GM21529 (cell line): Measurements from ENCODE around the gene TLL1.

Experiments
- ATAC-seq: cut with Tn5 transposase; IDR thresholded peaks from one replicate; pipeline ENCODE4 v1.9.1; 2021; ENCODE audit not compliant: unreplicated experiment

Gene TLL1

GRCh38 chr4:165872461-165873297 lies at the start of gene TLL1:
Gene TLL1, plus strand, starts transcription at chr4:165873237. Its CDS starts 668 bp downstream, at chr4:165873905.
- no peak for ATAC-seq

GRCh38 chr4:165826166-165826565 lies 46.9 kb upstream of the TLL1 start:
- ATAC-seq: no peak

- ATAC-seq: no peak
Observed at GRCh38 chr4:165827018-165827417, 46.0 kb upstream of the TLL1 start.

GRCh38 chr4:165828928-165829327 lies 44.1 kb upstream of the TLL1 start:
- no peak for ATAC-seq

GRCh38 chr4:165834116-165834515 lies 38.9 kb upstream of the TLL1 start:
- no peak for ATAC-seq

DNA sequence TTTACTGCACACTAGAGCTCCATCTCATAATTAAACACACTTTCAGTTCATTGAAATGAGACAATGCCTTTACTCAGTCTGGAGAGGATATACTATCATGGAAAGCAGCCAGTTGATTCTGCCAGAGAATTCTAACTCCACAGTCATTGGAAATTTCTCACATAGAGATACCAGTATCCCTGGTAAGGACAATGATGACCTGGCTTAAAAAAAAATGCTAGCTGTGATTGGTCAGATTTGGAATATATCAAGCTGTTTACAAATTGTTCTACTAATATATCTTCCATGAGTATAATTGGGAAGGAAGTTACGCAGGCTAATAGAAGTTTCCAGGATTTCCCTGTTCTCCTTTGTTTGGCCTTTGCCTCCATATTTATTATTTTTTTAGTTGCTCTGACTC lies 34.5 kb upstream of the TLL1 start:
- no peak for ATAC-seq

DNA sequence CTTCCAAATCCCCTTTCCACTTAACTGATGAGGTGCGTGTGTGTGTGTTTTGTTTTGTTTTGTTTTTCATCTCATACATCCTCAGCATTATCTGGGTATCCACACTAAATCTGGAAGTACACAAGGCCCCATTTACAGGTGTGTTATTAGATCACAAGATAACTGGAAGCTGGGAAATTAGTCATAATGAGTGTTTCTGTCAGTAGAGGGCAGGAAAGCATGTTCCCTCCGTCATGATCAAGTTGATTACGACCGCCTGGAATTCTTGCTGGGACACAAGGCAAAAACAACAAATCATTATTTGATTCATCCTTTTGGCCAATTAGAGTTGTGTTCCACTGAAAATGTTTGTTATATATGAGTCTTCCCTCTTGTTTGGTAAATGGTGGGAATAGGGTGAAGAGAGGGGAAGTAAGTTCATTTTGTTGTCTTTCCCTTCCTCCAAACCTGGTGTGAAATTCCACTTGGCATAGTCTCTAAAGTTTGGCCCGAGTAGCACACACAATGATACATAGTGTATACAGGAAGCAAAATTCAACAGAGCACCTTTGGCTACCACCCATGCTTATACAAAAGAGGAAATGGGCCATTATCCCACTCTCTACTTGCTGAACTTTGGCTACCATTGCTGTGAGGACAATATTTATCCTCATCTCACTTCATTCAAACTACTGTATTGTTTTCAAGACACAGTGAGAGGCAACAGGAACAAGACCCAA lies 33.3 kb upstream of the TLL1 start:
- no peak for ATAC-seq

- no peak for ATAC-seq
Observed at GRCh38 chr4:165842684-165843083, 30.4 kb upstream of the TLL1 start.

DNA sequence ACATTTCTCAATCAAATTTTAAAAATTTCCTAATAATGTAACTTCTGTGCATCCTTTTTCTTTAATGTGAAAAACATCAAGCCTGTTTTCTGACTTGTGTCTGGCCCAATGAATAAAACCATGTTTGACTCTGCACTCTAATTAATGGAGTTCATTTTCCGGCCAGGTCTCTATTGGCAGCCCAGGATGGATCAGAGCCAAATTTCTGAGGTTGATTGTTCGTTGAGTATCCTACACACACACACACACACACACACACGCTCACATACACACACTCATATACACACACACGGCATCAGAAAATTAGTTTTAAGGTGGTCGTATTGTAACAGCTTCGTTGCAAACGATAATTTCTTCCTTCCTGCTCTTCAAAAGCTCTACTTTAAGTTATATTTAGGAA lies 28.9 kb upstream of the TLL1 start:
- no peak for ATAC-seq

- no peak for ATAC-seq
Observed at GRCh38 chr4:165851256-165851655, 21.8 kb upstream of the TLL1 start.

DNA sequence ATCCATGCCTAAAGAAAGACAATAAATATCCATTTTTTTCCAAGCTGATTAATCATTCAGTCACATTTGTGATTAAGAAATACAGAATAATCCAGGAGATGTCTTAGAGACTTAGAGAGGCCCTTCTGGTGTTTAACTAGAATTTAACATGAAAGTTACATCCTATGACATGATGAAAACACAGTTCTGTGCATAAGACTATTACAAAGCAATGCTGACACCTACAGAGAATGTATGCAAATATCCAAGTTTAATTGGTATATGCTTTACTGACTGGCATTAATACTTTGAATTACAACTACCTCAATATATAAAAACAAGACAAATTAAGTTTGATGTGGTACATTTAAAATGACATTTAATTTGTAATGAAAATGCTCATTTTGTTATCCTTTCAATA lies 17.8 kb upstream of the TLL1 start:
- ATAC-seq: no peak

DNA sequence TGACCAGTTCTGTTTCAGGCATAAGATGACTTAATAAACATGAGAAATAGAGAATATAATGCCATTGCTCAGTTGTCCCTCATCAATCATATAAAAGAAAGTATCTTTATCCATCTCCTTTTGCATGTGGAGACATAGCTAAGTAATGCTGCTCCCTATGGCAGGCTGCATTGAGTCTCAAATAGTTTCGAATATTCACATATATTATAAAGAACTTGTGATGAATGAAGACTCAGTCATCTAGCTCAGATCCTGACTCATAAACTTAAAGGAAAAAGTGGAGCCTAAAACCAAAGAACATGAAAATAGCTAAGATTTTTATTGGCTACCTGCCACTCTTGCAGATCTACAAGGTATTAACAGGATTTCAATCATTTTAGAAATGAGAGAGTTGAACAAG lies 11.7 kb upstream of the TLL1 start:
- ATAC-seq: no peak

DNA sequence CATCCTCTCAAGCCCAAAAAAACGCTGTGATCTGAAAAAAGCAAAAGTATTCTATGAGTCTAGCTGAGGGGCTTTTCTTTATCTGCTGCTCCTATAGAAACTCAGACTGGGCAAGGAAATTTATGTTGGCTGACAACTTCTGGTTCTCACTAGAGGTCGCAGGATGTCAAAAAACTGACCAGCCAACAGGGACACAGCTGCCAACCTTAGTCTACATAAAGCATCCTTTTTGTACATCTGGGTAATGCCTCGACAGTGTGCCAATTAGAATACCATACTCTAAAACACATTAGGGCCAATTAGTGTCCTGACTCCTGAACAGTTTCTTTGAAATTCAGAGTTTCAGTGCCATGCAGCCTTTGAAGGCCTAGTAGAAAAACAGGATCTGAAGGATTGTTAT lies 8.8 kb upstream of the TLL1 start:
- ATAC-seq: no peak

DNA sequence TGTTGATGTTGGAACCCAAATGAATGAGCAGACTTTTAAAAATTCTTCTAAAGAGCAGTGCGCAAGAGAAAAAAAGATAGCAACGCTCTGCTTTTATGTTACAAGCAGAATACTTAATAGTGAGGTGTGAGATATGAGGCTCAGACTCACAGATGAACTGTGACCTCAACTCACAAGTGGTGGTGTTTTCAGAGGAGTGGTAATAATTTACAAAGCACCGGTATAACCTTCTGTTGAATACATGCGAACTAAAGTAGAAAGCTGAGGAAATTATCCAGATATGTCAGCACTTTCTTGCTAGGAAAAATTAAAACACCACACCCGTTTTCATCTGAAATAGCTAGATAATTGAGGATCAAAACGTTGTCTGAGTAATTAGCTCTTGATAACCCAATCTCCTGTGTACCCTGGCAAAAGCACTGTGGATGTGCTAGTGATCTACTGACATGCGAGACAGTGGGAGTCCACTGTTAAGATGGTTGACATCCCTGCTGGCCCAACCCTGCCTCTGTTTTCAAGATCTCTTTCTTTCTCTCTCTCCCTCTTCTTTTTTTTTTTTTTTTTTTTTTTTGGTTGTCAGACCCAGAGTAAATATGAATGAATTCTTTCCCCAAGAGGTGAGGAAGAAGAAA lies 6.9 kb upstream of the TLL1 start:
- no peak for ATAC-seq

DNA sequence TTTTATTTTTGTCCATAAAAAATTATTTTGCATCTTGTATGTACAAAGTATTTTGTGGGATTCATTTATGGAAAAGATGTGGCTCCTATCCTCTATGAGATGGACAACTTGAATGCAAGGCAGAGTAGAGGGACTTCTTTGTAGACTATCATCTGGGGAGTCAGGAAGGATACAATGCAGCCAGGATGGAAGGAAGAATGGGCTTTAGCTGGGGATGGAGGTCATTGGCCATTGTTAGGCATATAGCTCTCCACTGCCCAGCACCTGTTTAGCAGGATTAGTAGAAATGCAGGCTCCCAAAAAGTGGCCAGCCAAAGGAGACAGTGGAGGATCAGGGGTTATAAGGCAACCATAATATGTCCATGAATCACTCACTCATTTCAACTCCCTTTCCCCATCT lies 5.1 kb upstream of the TLL1 start:
- no peak for ATAC-seq

DNA sequence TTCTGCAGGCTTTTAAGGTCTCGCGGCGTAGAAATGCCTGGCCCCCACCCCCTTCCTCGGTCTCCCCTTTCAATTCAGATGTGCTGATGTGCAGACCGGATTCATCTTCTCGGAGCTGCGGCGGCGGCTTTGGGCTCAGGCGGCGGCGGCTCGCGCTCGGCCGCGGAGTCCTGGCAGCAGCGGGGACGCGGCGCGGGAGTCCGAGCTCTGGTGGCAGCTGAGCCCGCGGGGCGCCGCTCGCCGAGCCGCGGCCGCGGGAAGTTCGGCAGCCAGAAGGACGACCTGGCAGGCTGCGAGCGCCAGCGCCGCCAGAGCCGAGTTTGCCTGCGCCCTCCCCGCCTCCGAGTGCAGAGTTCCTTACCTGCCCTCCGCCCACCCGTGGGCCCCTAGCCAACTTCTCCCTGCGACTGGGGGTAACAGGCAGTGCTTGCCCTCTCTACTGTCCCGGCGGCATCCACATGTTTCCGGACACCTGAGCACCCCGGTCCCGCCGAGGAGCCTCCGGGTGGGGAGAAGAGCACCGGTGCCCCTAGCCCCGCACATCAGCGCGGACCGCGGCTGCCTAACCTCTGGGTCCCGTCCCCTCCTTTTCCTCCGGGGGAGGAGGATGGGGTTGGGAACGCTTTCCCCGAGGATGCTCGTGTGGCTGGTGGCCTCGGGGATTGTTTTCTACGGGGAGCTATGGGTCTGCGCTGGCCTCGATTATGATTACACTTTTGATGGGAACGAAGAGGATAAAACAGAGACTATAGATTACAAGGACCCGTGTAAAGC lies 448 bp downstream of the TLL1 start:
- ATAC-seq: no peak

DNA sequence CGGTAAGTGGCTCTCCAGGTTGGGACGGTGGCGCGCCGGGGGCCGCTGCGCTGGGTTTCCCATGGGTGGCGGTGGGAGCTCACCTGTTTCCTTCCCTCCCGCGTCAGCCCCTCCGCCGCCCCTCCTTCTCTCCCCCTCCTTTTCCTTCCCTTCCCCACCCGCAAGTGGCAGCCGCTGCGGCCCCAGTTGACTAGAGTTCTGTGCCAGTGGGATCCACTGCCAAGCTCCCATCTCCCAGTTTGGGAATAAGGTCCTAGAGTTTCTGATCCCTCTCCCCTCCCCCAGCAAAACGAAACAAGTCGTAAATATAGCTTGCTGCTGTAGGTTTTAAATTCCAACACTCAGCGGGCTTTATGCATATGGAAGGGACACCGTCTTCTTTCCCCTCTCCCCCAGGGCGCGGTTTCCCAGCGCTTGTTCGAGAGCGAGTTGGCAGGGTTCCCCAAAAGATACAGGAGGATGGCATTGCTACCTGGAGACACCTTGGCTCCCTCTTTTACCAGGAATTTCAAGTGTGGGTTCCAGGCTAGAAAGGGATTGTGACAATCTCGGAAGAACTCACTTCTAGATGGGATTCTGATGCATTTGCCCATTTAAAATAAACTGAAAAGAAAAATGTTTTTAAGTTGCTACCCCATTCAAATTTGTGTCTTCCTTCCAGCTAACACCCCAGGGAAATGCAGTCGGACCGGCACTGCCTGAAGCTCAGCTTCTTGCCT lies 1.2 kb downstream of the TLL1 start:
- no peak for ATAC-seq

DNA sequence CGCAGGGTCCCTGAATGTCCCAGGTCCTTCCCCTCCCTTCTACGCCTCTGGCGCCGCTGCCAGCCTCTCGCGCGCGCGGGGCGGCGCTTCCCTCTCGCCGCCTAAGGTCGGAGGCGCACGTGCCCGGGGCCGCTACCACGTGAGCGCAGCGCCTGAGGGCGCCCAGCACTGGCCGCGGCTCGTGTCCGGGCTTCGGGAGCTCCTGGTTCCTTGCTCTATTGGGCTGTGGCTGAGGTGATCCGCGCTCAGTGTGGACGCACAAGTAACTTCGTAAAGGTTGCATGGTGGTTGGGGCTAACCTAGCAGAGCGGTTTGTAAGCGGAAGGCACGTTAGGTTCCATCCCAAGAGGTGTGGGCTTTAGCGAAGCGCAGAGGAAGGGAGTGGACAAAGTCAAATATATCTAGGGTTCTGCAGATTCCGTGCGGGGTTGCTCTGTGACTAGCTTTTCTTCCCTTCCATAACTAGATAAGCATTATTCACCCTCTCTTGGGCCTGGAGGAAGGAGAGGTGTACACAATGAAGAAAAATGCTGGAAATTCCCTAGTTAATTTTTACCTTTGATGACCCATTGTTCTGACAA lies 1.8 kb downstream of the TLL1 start:
- no peak for ATAC-seq

- no peak for ATAC-seq
Observed at GRCh38 chr4:165875446-165875845, 2.4 kb downstream of the TLL1 start.

DNA sequence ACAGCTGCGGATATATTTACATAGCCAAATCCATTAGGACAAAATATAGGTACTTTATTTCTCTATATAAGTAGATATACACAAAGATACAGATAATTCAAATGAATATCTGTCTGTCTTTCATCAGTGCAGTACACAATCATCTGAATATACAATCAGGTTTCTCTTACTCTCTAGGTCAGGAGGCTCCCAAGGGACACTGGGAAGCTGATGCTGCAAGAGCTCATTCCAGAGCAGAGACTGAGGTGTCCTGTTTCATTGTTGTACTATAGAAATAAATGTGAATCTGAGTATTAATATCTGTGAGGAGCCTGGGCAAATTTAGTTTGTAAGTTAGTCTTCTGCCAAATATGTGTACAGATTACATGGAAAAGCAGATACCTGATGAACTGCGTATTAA lies 4.2 kb downstream of the TLL1 start:
- no peak for ATAC-seq
